ENCODE data around the gene GPR150.

DNA sequence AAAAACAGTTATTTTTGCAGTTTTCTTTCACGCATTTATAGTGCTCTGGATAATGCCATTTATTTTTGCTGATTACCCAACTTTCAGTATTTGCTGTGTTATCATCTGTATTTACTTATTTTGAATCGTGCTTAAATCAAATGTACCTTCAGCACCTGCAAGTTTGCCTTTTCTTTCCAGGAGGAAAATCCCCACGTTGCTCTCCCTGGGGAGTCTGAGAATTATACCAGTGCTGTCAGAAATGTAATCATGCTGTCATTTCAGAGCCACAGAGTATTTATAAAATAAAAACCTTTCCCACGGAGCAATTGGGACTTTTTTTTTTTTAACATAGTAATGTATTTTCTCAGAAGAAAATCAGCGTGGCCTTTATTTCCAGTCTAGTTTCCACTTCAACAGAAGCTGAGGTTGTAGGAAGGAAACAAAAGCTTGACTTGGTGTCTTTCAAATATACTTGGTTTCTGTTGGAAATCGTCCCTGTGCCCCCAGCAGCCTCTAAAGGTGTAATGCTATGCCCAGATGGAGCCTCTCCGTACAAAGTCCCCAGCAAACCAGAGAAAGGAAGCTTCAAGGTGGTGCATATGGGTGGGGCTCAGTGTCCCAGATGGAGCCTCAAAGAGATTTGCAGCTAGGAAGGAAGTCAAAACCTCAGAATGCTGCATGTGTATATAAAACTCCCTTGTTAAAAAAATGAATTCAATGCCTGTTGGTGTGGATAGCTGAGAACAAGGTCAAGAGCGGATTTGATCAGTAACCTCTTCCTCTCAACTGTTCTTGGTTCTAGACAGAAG lies 2.1 kb downstream of the GPR150 start:
- TF ChIP-seq, protein P1, sequence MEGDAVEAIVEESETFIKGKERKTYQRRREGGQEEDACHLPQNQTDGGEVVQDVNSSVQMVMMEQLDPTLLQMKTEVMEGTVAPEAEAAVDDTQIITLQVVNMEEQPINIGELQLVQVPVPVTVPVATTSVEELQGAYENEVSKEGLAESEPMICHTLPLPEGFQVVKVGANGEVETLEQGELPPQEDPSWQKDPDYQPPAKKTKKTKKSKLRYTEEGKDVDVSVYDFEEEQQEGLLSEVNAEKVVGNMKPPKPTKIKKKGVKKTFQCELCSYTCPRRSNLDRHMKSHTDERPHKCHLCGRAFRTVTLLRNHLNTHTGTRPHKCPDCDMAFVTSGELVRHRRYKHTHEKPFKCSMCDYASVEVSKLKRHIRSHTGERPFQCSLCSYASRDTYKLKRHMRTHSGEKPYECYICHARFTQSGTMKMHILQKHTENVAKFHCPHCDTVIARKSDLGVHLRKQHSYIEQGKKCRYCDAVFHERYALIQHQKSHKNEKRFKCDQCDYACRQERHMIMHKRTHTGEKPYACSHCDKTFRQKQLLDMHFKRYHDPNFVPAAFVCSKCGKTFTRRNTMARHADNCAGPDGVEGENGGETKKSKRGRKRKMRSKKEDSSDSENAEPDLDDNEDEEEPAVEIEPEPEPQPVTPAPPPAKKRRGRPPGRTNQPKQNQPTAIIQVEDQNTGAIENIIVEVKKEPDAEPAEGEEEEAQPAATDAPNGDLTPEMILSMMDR (CRISPR knock-in tag; IDR thresholded peaks at IDR 0.05), result no peak
- TF ChIP-seq, protein P2, sequence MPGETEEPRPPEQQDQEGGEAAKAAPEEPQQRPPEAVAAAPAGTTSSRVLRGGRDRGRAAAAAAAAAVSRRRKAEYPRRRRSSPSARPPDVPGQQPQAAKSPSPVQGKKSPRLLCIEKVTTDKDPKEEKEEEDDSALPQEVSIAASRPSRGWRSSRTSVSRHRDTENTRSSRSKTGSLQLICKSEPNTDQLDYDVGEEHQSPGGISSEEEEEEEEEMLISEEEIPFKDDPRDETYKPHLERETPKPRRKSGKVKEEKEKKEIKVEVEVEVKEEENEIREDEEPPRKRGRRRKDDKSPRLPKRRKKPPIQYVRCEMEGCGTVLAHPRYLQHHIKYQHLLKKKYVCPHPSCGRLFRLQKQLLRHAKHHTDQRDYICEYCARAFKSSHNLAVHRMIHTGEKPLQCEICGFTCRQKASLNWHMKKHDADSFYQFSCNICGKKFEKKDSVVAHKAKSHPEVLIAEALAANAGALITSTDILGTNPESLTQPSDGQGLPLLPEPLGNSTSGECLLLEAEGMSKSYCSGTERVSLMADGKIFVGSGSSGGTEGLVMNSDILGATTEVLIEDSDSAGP (CRISPR knock-in tag; IDR thresholded peaks at IDR 0.05; ENCODE audit: borderline replicate concordance), result no peak
- TF ChIP-seq, protein P3, sequence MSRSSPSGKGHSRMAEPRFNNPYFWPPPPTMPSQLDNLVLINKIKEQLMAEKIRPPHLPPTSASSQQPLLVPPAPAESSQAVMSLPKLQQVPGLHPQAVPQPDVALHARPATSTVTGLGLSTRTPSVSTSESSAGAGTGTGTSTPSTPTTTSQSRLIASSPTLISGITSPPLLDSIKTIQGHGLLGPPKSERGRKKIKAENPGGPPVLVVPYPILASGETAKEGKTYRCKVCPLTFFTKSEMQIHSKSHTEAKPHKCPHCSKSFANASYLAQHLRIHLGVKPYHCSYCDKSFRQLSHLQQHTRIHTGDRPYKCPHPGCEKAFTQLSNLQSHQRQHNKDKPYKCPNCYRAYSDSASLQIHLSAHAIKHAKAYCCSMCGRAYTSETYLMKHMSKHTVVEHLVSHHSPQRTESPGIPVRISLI (CRISPR knock-in tag; IDR thresholded peaks at IDR 0.05; ENCODE audit: borderline replicate concordance), result no peak
